Astrocyte of the cerebellum (primary cell): ENCODE measurements around the gene EDN1.

Experiments
- DNase-seq: peaks from one replicate; pipeline ENCODE4 v3.0.0-alpha.2; 2011; ENCODE audit warnings: low read depth
- H3K4me3 ChIP-seq: 2 replicates; pipeline ENCODE4 v1.5.1; 2011; ENCODE audit warnings: mild to moderate bottlenecking, low read depth, low read length, moderate library complexity
- CTCF ChIP-seq: IDR thresholded peaks from 2 replicates; pipeline ENCODE4 v1.5.1; 2012; ENCODE audit warnings: low read length, low read depth, moderate library complexity, mild to moderate bottlenecking; ENCODE audit errors: missing control alignments
- in situ Hi-C: cut with HindIII; loops from 2 replicates; pipeline ENCODE4 v1.10.0; 2017; ENCODE audit warnings: low sequenced_read_pairs

Gene EDN1

GRCh38 chr6:12340488-12340818, 50.3 kb downstream of the EDN1 start:
- in situ Hi-C loops = no loop called here
- TF ChIP-seq CTCF = no peak
- H3K4me3 ChIP-seq = no peak overlapping the region
- no peak for DNase-seq

DNA sequence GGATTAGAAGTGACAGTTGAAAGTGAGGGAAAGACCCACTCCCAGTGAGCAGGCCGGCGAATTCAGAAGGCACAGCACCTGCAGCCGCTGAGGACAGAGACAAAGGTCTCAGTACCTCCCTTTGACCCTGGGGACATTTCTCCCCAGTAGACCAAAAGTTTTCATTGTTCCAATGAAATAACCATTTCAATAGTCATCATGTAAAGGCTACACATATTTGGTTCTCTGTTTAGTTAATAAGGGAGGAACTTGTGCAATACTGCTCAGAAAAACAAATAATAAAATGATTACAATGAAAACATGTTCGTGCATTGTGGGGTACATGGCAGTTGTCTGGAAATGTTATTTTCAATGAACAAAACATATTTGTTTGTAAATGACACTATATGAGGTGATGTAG, 52.5 kb downstream of the EDN1 start:
- in situ Hi-C loops = no loop called here
- TF ChIP-seq CTCF = no peak
- DNase-seq = no peak
- no peak overlapping the region for H3K4me3 ChIP-seq

DNA sequence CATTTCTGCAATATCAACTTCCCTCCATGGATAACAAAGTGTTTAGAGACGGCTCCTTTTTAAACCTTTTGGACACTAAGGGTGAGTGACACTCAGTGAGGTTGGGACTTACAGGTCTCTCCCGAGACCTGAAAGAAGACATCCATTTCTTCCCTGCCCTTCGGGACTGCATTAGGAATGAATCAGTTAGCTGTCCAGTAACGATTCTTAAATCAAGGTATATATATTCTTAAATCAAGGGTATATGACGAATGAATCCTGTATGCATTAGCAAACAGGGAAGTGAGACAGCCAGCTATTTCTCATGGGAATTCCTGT, 52.9 kb downstream of the EDN1 start:
- in situ Hi-C loops = no loop called here
- DNase-seq = no peak
- no peak for TF ChIP-seq CTCF
- no peak overlapping the region for H3K4me3 ChIP-seq

- no peak for TF ChIP-seq CTCF
- in situ Hi-C loops = no loop called here
- no peak overlapping the region for H3K4me3 ChIP-seq
- DNase-seq = no peak
Observed at GRCh38 chr6:12343440-12344162, 53.4 kb downstream of the EDN1 start.

DNA sequence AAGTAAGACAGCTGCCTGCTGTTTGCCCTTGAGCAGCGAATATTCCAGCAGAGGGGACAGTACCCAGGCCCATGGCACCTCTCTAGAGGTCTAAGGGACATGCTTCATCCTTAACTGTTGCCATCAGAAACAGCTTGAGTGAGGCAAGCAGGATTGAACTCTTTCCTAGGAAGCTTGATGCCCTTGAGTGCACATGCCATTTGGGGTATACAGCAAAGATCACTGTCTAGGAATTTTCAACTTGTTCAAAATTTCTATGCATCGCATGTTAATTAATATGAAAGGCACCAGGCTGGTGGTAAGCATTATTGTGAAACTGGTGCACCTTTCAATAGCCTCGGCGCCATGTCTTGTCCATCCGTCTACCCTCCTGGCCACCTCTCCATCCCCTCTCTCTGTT, 54.1 kb downstream of the EDN1 start:
- no peak overlapping the region for H3K4me3 ChIP-seq
- TF ChIP-seq CTCF = no peak
- no peak for DNase-seq
- in situ Hi-C loops = no loop called here

- in situ Hi-C loops = no loop called here
Observed at GRCh38 chr6:12344961-12345693, 55.0 kb downstream of the EDN1 start.

More at GRCh38 chr6:12344961-12345693, 55.0 kb downstream of the EDN1 start:
- no peak overlapping the region for H3K4me3 ChIP-seq
- no peak for TF ChIP-seq CTCF
- DNase-seq = no peak
